Right hindlimb (tissue), 1 donor: ENCODE data around the gene ALG1.
"Not testable (repeated sequence)": the region's sequence is repeated elsewhere in the genome, so short reads cannot be mapped to it uniquely, and the experiment has no call there.

Experiments used
- DNase-seq: peaks from one replicate; pipeline ENCODE4 v3.0.0-alpha.2; 2018

Gene ALG1

GRCh38 chr16:5075637-5076036, 4.0 kb downstream of the ALG1 start:
- DNase-seq = no peak

- DNase-seq = no peak
Measured at GRCh38 chr16:5077304-5077703, 5.7 kb downstream of the ALG1 start.

GRCh38 chr16:5078626-5079025, 7.0 kb downstream of the ALG1 start:
- DNase-seq = no peak

GRCh38 chr16:5080461-5080860, 8.8 kb downstream of the ALG1 start:
- DNase-seq = not testable (repeated sequence)

- not testable (repeated sequence) for DNase-seq
Measured at GRCh38 chr16:5080996-5081395, 9.4 kb downstream of the ALG1 start.

- not testable (repeated sequence) for DNase-seq
Measured at GRCh38 chr16:5083646-5084045, 12.0 kb downstream of the ALG1 start.

- DNase-seq = not testable (repeated sequence)
Measured at GRCh38 chr16:5084099-5084731, 12.6 kb downstream of the ALG1 start.

- not testable (repeated sequence) for DNase-seq
Measured at GRCh38 chr16:5084802-5085201, 13.2 kb downstream of the ALG1 start.

- DNase-seq = not testable (repeated sequence)
Measured at GRCh38 chr16:5085716-5086115, 14.1 kb downstream of the ALG1 start.

GRCh38 chr16:5088086-5088790, 16.6 kb downstream of the ALG1 start:
- not testable (repeated sequence) for DNase-seq

GRCh38 chr16:5088936-5089335, 17.3 kb downstream of the ALG1 start:
- not testable (repeated sequence) for DNase-seq

GRCh38 chr16:5089911-5090555, 18.4 kb downstream of the ALG1 start:
- DNase-seq = not testable (repeated sequence)

- not testable (repeated sequence) for DNase-seq
Measured at GRCh38 chr16:5090592-5090991, 18.9 kb downstream of the ALG1 start.

- DNase-seq = not testable (repeated sequence)
Measured at GRCh38 chr16:5093081-5093480, 21.4 kb downstream of the ALG1 start.

- not testable (repeated sequence) for DNase-seq
Measured at GRCh38 chr16:5093746-5094145, 22.1 kb downstream of the ALG1 start.

- not testable (repeated sequence) for DNase-seq
Measured at GRCh38 chr16:5095145-5095830, 23.6 kb downstream of the ALG1 start.

- DNase-seq = not testable (repeated sequence)
Measured at GRCh38 chr16:5096437-5097060, 24.9 kb downstream of the ALG1 start.

GRCh38 chr16:5097061-5097469, 25.4 kb downstream of the ALG1 start:
- peak; percentile 50 for DNase-seq

GRCh38 chr16:5097470-5098220, 26.0 kb downstream of the ALG1 start, which contains the start of gene EEF2KMT:
EEF2KMT (minus strand) TSS chr16:5097795; CDS start chr16:5097739, 56 bp downstream.
- DNase-seq = peak; percentile 99

GRCh38 chr16:5098221-5099159, 26.8 kb downstream of the ALG1 start:
- peak; percentile 88 for DNase-seq

- not testable (repeated sequence) for DNase-seq
Measured at GRCh38 chr16:5099174-5099573, 27.5 kb downstream of the ALG1 start.
